ENCODE measurements around the gene LAMC3. TPM values are rescaled to one million over a fixed set of nuclear protein-coding genes. Genes with fewer than 3 reads are reported as not detected.

LAMC3 gene
- total and polyA plus RNA-seq, 9 of the 15 experiments (the other 6 are each of a cell fraction or from before 2014, with no cell fraction given) = 0.10 TPM; not detected in 8

DNA sequence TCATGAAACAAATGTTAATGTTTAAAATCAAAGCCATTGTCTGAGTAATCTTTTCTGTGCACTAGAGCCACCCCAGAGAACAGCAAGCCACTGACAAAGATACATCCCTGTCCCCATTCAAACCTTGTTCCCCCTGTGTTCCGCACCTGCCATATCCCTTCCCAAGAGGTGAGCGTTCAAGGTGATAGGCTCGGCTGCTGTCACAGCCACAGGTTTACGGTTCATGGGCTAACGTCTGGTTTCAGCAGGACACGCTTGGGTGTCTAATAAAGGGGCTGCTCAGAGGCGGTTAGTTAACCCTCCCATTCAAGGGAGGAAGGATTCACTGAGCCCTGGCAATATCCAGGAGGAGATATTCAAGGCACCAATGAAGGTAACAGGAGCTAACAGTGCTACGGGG is 24.5 kb upstream of the LAMC3 start:
- H3K9ac ChIP-seq (ENCODE audit: insufficient read depth in 1 of 2, low read depth in 2 of 2, low read length in 2 of 2) = no peak overlapping the region
- H3K79me2 ChIP-seq (ENCODE audit: control insufficient read depth, insufficient read depth, low read length) = no peaks in the 10 kb centered on the region
- FAIRE-seq (no peak), ATAC-seq (no peak), DNase-seq (ENCODE audit: extremely low read depth in 1 of 4, low spot score in 3 of 4) (peak in 1 of 4 experiments; percentile 61)
- CTCF ChIA-PET (ENCODE audit: low intra/inter-chr PET ratio) = no interaction called here
- no peak overlapping the region for H2AFZ ChIP-seq (ENCODE audit: low read depth, low read length)
- H3K9me3 ChIP-seq (replicated peaks; ENCODE audit: control insufficient read depth, insufficient read depth, low read depth, low read length) = no peaks in the 10 kb centered on the region
- peaks cover 13% of the 10 kb centered on the region for H3K9me1 ChIP-seq (ENCODE audit: control insufficient read depth, insufficient read depth, low read length)
- peaks cover 0 to 18% of the 10 kb centered on the region in 2 experiments; a peak in 1 of 5 replicates for H3K4me1 ChIP-seq (replicated peaks in 1 of 2; ENCODE audit: control insufficient read depth in 2 of 2, insufficient read depth in 2 of 2, low read length in 2 of 2)
- 4% methylated on average over 8 of the region's 8 CpGs for WGBS (ENCODE audit: insufficient coverage, low coverage, missing lambda C conversion rate)
- no peaks in the 10 kb centered on the region for H3K36me3 ChIP-seq (ENCODE audit: control insufficient read depth, insufficient read depth, low read length)
- no peak overlapping the region for H3K4me3 ChIP-seq
- BruUV-seq (replicated peaks) = no TSS peak
- intact Hi-C loops (cut with micrococcal nuclease) (no loop called here), in situ Hi-C loops (cut with MboI) (loop anchor here (25.0 kb wide), 1 partner anchor 272 kb away; no protein-coding TSS in a partner anchor)
- no peak overlapping the region for H3K4me2 ChIP-seq (ENCODE audit: insufficient read depth, low read length)
- TF ChIP-seq, protein P1, sequence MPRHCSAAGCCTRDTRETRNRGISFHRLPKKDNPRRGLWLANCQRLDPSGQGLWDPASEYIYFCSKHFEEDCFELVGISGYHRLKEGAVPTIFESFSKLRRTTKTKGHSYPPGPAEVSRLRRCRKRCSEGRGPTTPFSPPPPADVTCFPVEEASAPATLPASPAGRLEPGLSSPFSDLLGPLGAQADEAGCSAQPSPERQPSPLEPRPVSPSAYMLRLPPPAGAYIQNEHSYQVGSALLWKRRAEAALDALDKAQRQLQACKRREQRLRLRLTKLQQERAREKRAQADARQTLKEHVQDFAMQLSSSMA (CRISPR knock-in tag; IDR thresholded peaks at IDR 0.05) = no peak
- TF ChIP-seq NCOR1 (IDR thresholded peaks at IDR 0.05) (no peak), TCF7L2 (IDR thresholded peaks at IDR 0.05; ENCODE audit: low read depth, low read length) (no peak), ZFPM2 (CRISPR knock-in tag; IDR thresholded peaks at IDR 0.05) (no peak)
- TF ChIP-seq, protein P2, sequence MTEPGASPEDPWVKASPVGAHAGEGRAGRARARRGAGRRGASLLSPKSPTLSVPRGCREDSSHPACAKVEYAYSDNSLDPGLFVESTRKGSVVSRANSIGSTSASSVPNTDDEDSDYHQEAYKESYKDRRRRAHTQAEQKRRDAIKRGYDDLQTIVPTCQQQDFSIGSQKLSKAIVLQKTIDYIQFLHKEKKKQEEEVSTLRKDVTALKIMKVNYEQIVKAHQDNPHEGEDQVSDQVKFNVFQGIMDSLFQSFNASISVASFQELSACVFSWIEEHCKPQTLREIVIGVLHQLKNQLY (CRISPR knock-in tag; conservative IDR thresholded peaks at IDR 0.05) = peak in 1 of 2 experiments; percentile 67; a peak in 1 of 4 replicates
- no peak overlapping the region for H3K27ac ChIP-seq (ENCODE audit: extremely low read depth, low read depth, low read length)
- POLR2A ChIA-PET = interaction anchor here (0.6 to 10.0 kb wide), 23 partner anchors 7 to 145 kb away, joined by 3 to 131 read pairs (median 5); partner anchors contain the start of gene LAMC3
- H4K20me1 ChIP-seq (replicated peaks; ENCODE audit: control insufficient read depth, insufficient read depth, low read length) = peaks cover 86% of the 10 kb centered on the region
- H3K27me3 ChIP-seq (ENCODE audit: control insufficient read depth in 2 of 2, insufficient read depth in 2 of 2, low read length in 2 of 2) = peaks cover 96 to 99% of the 10 kb centered on the region in 2 experiments

Data from K562 (cell line).